ENCODE data around the gene UCHL5. TPM values are rescaled to one million over a fixed set of nuclear protein-coding genes. Genes with fewer than 3 reads are reported as not detected.

The UCHL5 gene
- total RNA-seq, 2 donors from 2014 or later, result 45.4 to 51.7 TPM

DNA sequence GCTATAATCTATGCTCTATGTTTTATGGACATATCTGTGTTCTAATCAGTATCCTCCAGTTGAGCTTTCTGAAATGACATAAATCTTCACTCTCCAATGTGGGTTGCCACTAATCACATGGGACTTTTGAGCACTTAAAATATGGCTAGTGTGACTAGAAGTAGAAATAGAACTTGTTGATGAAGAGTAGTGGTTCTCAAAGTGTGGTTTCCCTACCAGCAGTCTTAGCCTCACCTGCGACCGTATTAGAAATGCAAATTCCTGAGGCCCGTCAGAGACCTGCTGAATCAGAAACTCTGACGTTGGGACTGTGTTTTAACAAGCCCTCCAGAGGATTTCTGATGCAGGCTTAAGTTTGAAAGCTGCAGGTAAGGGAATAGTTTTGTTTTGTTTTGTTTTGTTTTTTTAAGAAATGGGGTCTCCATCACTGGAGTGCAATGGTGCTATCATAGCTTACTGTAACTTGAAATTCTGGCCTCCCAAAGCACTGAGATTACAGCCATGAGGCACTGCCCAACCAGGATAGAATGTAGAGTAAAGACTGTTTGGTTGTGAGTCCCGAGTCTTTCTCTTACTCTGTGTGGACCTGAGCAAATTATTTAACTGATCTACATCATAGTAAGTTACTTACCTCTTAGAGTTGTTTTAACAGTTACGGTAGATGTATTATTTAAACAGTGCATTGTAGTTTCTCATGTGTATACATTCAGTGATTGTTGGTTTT is 24.4 kb upstream of the UCHL5 start:
- H3K36me3 Mint-ChIP-seq (ENCODE audit: insufficient read depth in 2 of 2), result peaks cover 2 to 16% of the 10 kb centered on the region in 2 donors
- no peak for ATAC-seq (replicated peaks in 1 of 2)
- H3K4me1 Mint-ChIP-seq (ENCODE audit: low read depth), result no peaks in the 10 kb centered on the region
- no peak overlapping the region for H3K4me3 Mint-ChIP-seq
- H3K27ac Mint-ChIP-seq, result no peak overlapping the region
- no peaks in the 10 kb centered on the region for H3K9me3 Mint-ChIP-seq
- no peaks in the 10 kb centered on the region for H3K27me3 Mint-ChIP-seq (ENCODE audit: low read depth)
- DNase-seq, result no peak

DNA sequence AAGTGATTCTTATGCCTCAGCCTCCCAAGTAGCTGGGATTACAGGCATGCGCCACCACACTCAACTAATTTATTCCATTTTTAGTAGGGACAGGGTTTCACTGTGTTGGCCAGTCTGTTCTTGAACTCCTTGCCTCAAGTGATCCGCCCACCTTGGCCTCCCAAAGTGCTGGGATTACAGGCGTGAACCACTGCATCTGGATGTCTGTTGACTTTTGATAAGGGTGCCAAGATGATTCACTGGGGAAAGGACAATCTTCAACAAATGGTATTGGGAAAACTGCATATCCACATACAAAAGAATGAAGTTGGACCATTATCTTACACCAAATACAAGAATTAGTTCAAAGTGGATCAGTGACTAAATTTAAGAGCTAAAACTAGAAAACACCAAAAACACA is 20.0 kb upstream of the UCHL5 start:
- Mint-ChIP-seq H3K4me3 (no peak overlapping the region), H3K4me1 (ENCODE audit: low read depth) (no peaks in the 10 kb centered on the region), H3K36me3 (ENCODE audit: insufficient read depth in 2 of 2) (peaks cover 12 to 26% of the 10 kb centered on the region in 2 donors), H3K9me3 (peaks cover 0 to 2% of the 10 kb centered on the region in 2 donors), H3K27ac (no peak overlapping the region), H3K27me3 (ENCODE audit: low read depth) (no peaks in the 10 kb centered on the region)
- DNase-seq (no peak), ATAC-seq (replicated peaks in 1 of 2) (no peak)

DNA sequence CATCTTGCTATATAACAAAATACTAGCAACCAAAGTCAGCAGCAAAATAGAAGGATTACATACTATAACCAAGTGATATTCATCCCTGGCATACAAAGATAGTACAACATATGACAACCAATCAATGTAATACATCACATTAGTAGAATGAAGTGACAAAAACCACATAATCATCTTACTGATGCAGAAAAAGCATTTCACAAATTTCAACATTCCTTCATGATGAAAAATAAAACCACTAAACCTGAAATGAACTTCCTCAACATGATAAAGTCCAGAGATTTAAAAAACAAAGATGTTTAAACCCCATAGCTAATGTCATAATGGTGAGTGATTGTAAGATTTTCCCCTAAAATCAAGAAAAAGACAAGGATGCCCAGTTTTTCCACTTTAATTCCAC is 18.8 kb upstream of the UCHL5 start:
- H3K27ac Mint-ChIP-seq, result no peak overlapping the region
- DNase-seq (no peak), ATAC-seq (replicated peaks in 1 of 2) (no peak)
- peaks cover 0 to 2% of the 10 kb centered on the region in 2 donors for H3K9me3 Mint-ChIP-seq
- no peak overlapping the region for H3K4me3 Mint-ChIP-seq
- H3K36me3 Mint-ChIP-seq (ENCODE audit: insufficient read depth in 2 of 2), result peaks cover 12 to 26% of the 10 kb centered on the region in 2 donors
- no peaks in the 10 kb centered on the region for H3K4me1 Mint-ChIP-seq (ENCODE audit: low read depth)
- no peaks in the 10 kb centered on the region for H3K27me3 Mint-ChIP-seq (ENCODE audit: low read depth)

DNA sequence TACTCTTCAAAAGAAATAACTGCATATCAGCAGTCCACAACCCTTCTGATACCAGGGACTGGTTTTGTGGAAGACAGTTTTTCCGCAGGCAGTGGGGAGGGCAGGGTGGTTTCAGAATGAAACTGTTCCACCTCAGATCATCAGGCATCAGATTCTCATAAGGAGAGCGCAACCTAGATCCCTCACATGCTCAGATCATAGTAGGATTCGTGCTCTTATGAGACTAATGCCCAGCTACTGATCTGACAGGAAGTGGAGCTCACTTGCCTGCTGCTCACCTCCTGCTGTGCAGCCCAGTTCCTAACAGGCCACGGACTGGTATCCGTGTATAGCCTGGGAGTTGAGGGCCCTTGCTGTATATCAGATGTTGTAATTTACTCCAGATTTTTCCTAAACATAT is 11.8 kb upstream of the UCHL5 start:
- H3K27ac Mint-ChIP-seq, result peak overlapping the region; percentile 63
- peaks cover 35% of the 10 kb centered on the region for H3K4me1 Mint-ChIP-seq (ENCODE audit: low read depth)

DNA sequence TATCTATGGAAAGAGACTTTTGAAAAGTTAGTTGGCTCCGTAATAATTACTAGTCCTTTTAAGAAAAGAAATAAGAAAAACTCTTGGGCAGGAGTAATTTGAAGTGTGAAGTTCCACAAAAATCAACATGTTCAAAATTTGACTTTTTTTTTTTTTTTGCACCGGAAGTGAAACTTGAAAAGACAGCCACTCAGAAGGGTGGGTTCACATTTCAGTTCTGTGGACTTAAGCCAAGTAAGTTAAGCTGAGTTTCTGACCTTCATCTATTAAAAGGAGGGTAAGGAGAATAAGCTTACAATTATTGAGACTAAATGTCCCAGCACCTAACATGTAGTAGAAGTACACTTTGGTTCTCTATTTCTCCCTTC is 11.2 kb upstream of the UCHL5 start:
- Mint-ChIP-seq H3K27me3 (ENCODE audit: low read depth) (no peaks in the 10 kb centered on the region), H3K36me3 (ENCODE audit: insufficient read depth in 2 of 2) (peaks cover 2 to 3% of the 10 kb centered on the region in 2 donors), H3K9me3 (no peaks in the 10 kb centered on the region), H3K4me1 (ENCODE audit: low read depth) (peaks cover 41% of the 10 kb centered on the region), H3K27ac (peak overlapping the region; percentile 55), H3K4me3 (peak overlapping the region in 1 of 2 donors; percentile 43)
- DNase-seq, result no peak
- ATAC-seq (replicated peaks in 1 of 2), result no peak

More for the DNA sequence above, 11.8 kb upstream of the UCHL5 start:
- no peaks in the 10 kb centered on the region for H3K27me3 Mint-ChIP-seq (ENCODE audit: low read depth)
- no peaks in the 10 kb centered on the region for H3K9me3 Mint-ChIP-seq
- ATAC-seq (replicated peaks in 1 of 2) (peak; percentile 47 to 79), DNase-seq (peak in 1 of 2 donors; percentile 6)
- no peak overlapping the region for H3K4me3 Mint-ChIP-seq
- peaks cover 2 to 3% of the 10 kb centered on the region in 2 donors for H3K36me3 Mint-ChIP-seq (ENCODE audit: insufficient read depth in 2 of 2)

DNA sequence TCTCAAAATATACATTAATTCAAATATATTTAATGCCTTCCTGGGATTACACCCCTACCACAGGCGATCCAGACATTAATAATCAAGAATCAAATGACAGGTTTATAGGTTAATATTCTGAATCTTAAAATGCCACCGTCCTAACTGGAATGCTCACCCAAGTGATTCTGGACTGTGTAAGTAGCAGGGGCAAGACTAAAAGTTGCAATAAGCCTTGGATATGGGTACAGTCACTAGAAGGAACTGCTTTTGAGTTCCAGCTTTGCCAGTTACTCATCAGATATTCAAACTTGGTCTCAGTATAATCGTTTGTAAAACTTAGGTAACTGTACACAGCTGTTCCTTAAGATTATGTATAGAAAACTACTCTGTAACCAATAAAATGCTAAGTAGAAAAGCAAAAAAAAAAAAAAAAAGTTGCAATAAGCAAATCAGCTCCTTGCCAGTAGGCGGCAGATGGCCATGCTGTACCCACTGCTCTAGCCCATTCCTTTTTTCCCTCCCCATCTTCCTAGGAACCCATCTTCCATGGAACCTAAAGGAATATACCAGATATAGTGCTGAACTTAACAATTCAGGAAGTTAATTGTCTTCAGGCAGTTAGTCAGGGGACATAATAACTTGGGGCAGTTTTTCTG is 10.7 kb upstream of the UCHL5 start:
- DNase-seq (no peak), ATAC-seq (replicated peaks in 1 of 2) (no peak)
- peak overlapping the region; percentile 55 for H3K27ac Mint-ChIP-seq
- peaks cover 46% of the 10 kb centered on the region for H3K4me1 Mint-ChIP-seq (ENCODE audit: low read depth)
- no peaks in the 10 kb centered on the region for H3K9me3 Mint-ChIP-seq
- H3K4me3 Mint-ChIP-seq, result peak overlapping the region in 1 of 2 donors; percentile 43
- peaks cover 2 to 3% of the 10 kb centered on the region in 2 donors for H3K36me3 Mint-ChIP-seq (ENCODE audit: insufficient read depth in 2 of 2)
- H3K27me3 Mint-ChIP-seq (ENCODE audit: low read depth), result no peaks in the 10 kb centered on the region

DNA sequence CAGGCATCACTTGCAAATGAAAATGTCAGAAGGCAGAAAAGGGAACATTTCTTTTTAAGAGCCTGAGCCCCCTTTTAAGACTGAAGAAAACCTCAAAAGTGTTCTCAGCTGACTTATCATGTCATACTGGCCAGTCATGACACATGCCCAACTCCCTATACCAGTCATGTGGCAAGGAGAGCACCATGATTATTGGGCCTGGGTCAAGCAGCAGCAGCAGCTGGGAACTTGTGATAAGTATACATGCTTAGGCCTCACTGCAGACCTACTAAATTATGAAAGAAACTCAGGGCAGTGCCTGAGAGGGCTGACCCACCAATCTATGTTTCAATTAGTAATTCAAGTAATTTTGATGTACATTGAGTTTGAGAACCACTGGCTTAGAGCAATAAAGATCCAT is 8.9 kb upstream of the UCHL5 start:
- ATAC-seq (replicated peaks in 1 of 2), result peak in 1 of 2 donors; percentile 47
- H3K9me3 Mint-ChIP-seq, result no peaks in the 10 kb centered on the region
- no peak overlapping the region for H3K4me3 Mint-ChIP-seq
- no peak for DNase-seq
- peaks cover 62% of the 10 kb centered on the region for H3K4me1 Mint-ChIP-seq (ENCODE audit: low read depth)
- H3K27me3 Mint-ChIP-seq (ENCODE audit: low read depth), result no peaks in the 10 kb centered on the region
- H3K36me3 Mint-ChIP-seq (ENCODE audit: insufficient read depth in 2 of 2), result peaks cover 3 to 6% of the 10 kb centered on the region in 2 donors
- H3K27ac Mint-ChIP-seq, result peak overlapping the region; percentile 31

DNA sequence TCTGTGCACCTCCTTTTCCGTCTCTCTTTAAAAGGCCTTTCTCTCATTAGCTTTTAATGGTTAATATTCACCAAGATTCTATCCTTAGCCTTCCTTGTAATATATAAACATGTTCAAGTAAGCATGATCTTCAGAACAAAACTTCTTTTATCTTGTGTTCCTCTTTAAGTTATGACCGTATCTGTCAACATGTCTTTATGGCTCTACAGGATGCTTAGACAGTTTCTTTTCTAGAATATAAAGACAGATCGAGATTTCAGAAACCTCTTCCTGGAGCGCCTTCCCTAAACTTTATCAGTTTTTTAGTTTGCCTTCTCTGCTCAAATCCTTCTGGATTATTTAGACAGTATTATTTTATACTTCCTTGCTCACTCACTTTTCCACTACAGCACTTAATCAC is 7.4 kb upstream of the UCHL5 start:
- ATAC-seq (replicated peaks in 1 of 2) (no peak), DNase-seq (no peak)
- no peaks in the 10 kb centered on the region for H3K27me3 Mint-ChIP-seq (ENCODE audit: low read depth)
- H3K36me3 Mint-ChIP-seq (ENCODE audit: insufficient read depth in 2 of 2), result peaks cover 3 to 8% of the 10 kb centered on the region in 2 donors
- H3K27ac Mint-ChIP-seq, result peak overlapping the region; percentile 90
- H3K9me3 Mint-ChIP-seq, result no peaks in the 10 kb centered on the region
- peaks cover 70% of the 10 kb centered on the region for H3K4me1 Mint-ChIP-seq (ENCODE audit: low read depth)
- H3K4me3 Mint-ChIP-seq, result peak overlapping the region in 1 of 2 donors; percentile 69

DNA sequence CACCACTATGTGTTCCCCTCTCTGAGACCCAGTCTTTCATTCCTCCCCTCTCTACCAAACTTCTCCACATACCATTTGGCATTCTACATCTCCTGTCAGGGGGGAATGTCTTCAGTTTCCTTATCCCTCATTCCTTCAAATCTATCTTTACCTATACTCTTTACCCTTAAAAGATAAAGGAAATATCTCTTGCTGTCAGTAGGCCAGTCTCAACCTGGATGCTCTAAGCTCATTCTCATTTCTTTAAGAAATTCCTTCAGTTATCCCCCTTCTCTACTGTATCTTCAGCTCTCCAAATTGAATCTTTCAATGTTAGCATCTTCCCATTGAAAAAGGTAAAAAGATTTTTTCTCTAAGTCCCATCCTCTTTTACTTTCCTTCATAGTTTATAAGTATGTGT is 6.8 kb upstream of the UCHL5 start:
- Mint-ChIP-seq H3K9me3 (no peaks in the 10 kb centered on the region), H3K36me3 (ENCODE audit: insufficient read depth in 2 of 2) (peaks cover 3 to 8% of the 10 kb centered on the region in 2 donors), H3K4me1 (ENCODE audit: low read depth) (peaks cover 76% of the 10 kb centered on the region), H3K27ac (peak overlapping the region; percentile 69), H3K27me3 (ENCODE audit: low read depth) (no peaks in the 10 kb centered on the region), H3K4me3 (peak overlapping the region in 1 of 2 donors; percentile 69)
- ATAC-seq (replicated peaks in 1 of 2), result no peak
- DNase-seq, result no peak

DNA sequence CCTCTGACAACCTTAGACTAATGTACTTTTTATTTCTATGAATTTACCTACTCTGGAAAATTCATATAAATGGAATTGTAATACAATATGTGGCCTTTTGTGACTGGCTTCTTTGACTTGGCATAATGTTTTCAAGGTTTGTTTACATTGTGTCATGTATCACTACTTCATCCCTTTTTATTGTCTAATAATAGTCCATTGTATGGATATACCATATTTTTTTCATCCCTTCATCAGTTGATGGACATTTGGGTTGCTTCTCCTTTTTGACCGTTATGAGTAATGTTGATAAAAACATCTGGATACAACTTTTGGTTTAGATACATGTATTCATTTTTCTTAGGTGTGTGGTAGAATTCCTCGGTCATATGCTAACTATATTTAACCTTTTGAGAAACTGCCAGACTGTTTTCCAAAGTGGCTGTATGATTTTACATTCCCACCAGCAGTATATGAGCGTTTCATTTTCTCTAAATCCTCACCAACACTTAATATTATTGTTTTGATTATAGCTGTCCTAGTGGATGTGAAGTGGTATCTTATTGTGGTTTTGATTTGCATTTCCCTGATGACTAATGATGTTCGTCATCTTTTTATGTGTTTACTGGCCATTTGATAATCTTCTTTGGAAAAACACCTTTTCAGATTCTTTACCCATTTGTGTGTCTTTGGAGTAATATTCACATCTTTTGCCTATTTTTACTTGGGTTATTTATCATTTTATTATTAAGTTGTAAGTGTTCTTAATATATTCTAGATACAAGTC is 3.7 kb upstream of the UCHL5 start:
- H3K27ac Mint-ChIP-seq, result peak overlapping the region; percentile 84
- ATAC-seq (replicated peaks in 1 of 2) (no peak), DNase-seq (no peak)
- H3K4me3 Mint-ChIP-seq, result peak overlapping the region in 1 of 2 donors; percentile 63
- H3K9me3 Mint-ChIP-seq, result no peaks in the 10 kb centered on the region
- peaks cover 6 to 15% of the 10 kb centered on the region in 2 donors for H3K36me3 Mint-ChIP-seq (ENCODE audit: insufficient read depth in 2 of 2)
- H3K27me3 Mint-ChIP-seq (ENCODE audit: low read depth), result no peaks in the 10 kb centered on the region
- peaks cover 72% of the 10 kb centered on the region for H3K4me1 Mint-ChIP-seq (ENCODE audit: low read depth)

DNA sequence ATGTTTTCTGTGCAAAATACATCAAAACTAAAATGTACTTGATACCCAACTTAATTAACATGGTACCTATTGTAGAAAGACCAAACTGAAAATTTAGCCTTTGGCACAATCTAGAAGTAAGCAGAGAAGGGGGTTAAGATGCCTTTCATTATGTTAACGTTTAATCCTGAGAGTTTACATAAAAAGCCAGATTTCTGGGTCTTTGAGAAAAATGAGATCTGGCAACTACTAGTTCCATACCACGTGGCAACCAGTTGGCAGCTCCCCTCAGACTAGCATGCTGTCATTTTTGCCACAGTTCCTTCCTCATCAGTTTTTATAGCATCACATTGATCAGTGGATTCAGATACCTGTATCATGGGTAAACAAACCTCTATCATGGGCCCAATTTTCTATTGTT is 1.8 kb upstream of the UCHL5 start:
- Mint-ChIP-seq H3K36me3 (ENCODE audit: insufficient read depth in 2 of 2) (peaks cover 10 to 24% of the 10 kb centered on the region in 2 donors), H3K27me3 (ENCODE audit: low read depth) (no peaks in the 10 kb centered on the region), H3K27ac (peak overlapping the region; percentile 94), H3K9me3 (no peaks in the 10 kb centered on the region), H3K4me1 (ENCODE audit: low read depth) (peaks cover 73% of the 10 kb centered on the region), H3K4me3 (peak overlapping the region; percentile 90 to 97)
- no peak for DNase-seq
- ATAC-seq (replicated peaks in 1 of 2), result no peak

DNA sequence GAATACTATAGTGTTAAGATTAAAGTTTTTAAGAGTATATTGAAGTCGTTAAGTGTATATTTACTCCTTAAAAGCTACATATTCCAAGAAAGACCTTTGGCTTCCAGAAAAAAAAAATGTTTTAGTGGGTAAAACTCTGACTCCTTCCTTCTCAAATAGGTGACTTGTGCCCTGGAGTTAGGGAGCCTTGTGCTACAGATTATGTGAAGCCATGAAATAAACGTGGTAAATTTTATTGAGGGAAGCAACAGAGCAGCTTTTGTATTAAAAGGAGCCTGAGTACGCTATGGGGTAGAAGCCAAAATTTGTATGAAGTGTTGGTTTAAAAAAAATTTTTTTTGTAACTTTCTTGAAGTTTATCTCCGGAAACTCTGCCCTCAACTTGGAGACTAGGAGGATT is 1.2 kb upstream of the UCHL5 start:
- Mint-ChIP-seq H3K4me3 (peak overlapping the region; percentile 90 to 97), H3K36me3 (ENCODE audit: insufficient read depth in 2 of 2) (peaks cover 10 to 24% of the 10 kb centered on the region in 2 donors), H3K27me3 (ENCODE audit: low read depth) (no peaks in the 10 kb centered on the region), H3K9me3 (no peaks in the 10 kb centered on the region), H3K27ac (peak overlapping the region; percentile 94), H3K4me1 (ENCODE audit: low read depth) (peaks cover 68% of the 10 kb centered on the region)
- DNase-seq (no peak), ATAC-seq (replicated peaks in 1 of 2) (no peak)

DNA sequence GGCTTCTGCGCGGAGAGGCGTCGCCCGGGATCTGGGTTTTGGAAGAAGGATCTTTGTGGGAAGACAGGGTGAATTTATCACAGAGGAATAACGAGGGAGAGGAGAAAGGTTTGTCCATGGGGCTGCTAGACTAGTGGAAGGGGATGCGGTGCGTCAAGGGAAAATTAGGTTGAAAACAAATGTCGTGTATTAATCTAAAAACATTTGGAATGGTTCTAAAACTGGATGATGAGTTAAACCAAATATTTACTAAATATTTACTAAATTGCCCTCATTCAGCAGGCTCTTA is 899 bp upstream of the UCHL5 start:
- DNase-seq (no peak), ATAC-seq (replicated peaks in 1 of 2) (no peak)
- Mint-ChIP-seq H3K27ac (peak overlapping the region; percentile 94), H3K36me3 (ENCODE audit: insufficient read depth in 2 of 2) (peaks cover 10 to 24% of the 10 kb centered on the region in 2 donors), H3K27me3 (ENCODE audit: low read depth) (no peaks in the 10 kb centered on the region), H3K4me3 (peak overlapping the region; percentile 90 to 97), H3K9me3 (no peaks in the 10 kb centered on the region), H3K4me1 (ENCODE audit: low read depth) (peaks cover 65% of the 10 kb centered on the region)
